GM18867 (cell line): ENCODE data around the gene FCN2.

Experiments
- ATAC-seq: cut with Tn5 transposase; IDR thresholded peaks from one replicate; pipeline ENCODE4 v1.9.1; 2021; ENCODE audit warnings: mild to moderate bottlenecking, moderate library complexity; ENCODE audit not compliant: unreplicated experiment

Gene FCN2

GRCh38 chr9:134929193-134930158 is 48.9 kb downstream of the FCN2 start:
- ATAC-seq, result no peak

GRCh38 chr9:134930398-134930797 is 49.8 kb downstream of the FCN2 start:
- ATAC-seq, result peak; percentile 74

GRCh38 chr9:134932171-134932570 is 51.6 kb downstream of the FCN2 start:
- ATAC-seq, result no peak

GRCh38 chr9:134932606-134933005 is 52.0 kb downstream of the FCN2 start:
- no peak for ATAC-seq

- no peak for ATAC-seq
Measured at GRCh38 chr9:134933076-134933659, 52.6 kb downstream of the FCN2 start.

- no peak for ATAC-seq
Measured at GRCh38 chr9:134935056-134935640, 54.5 kb downstream of the FCN2 start.

- no peak for ATAC-seq
Measured at GRCh38 chr9:134935701-134936345, 55.2 kb downstream of the FCN2 start.

- ATAC-seq, result no peak
Measured at GRCh38 chr9:134936346-134937163, 55.9 kb downstream of the FCN2 start.
